NCI-H446 treated with DMSO at 0.1 percent for 48 hours (cell line): Measurements from ENCODE around the gene MZT2A.
"Not testable (repeated sequence)": the region's sequence is repeated elsewhere in the genome, so short reads cannot be mapped to it uniquely, and the experiment has no call there.

Experiments used
- DNase-seq: peaks from one replicate; lab custom pipeline; 2025; lab: John Stamatoyannopoulos, UW

MZT2A gene

DNA sequence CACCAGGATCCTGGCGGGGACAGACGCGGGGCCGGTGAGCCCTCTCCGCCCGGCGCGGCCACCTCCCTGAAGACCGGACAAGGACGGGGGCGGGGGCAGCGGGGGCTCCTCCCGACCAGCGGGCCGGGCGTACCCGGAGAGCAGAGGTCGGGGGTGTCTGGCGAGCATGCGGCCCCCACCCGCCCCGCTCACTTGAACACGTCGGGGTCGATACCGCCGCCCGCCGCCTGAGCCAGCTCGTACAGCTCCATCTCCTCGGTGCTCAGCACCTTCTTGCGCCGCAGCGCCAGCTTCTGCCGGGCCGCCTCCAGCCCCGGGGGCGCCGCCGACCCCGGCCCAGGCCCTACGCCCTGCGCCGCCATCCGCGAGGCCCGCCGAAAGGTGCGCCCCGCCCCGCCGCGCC is at the start of gene MZT2A:
TSS of gene MZT2A (minus strand) at position 383 of the 403 bp plus-strand sequence. CDS start at position 362, 21 bp downstream.
- DNase-seq = not testable (repeated sequence)

DNA sequence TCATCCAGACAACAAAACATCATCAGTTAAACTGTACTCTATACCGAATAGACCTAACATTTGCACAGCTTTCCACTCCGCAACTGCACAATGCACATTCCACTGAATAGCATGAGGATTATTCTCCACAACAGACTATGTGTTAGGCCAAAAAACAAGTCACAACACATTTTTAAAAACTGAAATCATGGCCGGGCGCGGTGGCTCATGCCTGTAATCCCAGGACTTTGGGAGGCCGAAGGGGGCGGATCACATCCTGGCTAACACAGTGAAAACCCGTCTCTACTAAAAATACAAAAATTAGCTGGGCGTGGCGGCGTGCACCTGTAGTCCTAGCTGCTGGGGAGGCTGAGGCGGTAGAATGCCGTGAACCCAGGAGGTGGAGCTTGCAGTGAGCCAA is 46.7 kb upstream of the MZT2A start:
- DNase-seq = not testable (repeated sequence)

- not testable (repeated sequence) for DNase-seq
Observed at GRCh38 chr2:131536841-131537240, 44.6 kb upstream of the MZT2A start.

DNA sequence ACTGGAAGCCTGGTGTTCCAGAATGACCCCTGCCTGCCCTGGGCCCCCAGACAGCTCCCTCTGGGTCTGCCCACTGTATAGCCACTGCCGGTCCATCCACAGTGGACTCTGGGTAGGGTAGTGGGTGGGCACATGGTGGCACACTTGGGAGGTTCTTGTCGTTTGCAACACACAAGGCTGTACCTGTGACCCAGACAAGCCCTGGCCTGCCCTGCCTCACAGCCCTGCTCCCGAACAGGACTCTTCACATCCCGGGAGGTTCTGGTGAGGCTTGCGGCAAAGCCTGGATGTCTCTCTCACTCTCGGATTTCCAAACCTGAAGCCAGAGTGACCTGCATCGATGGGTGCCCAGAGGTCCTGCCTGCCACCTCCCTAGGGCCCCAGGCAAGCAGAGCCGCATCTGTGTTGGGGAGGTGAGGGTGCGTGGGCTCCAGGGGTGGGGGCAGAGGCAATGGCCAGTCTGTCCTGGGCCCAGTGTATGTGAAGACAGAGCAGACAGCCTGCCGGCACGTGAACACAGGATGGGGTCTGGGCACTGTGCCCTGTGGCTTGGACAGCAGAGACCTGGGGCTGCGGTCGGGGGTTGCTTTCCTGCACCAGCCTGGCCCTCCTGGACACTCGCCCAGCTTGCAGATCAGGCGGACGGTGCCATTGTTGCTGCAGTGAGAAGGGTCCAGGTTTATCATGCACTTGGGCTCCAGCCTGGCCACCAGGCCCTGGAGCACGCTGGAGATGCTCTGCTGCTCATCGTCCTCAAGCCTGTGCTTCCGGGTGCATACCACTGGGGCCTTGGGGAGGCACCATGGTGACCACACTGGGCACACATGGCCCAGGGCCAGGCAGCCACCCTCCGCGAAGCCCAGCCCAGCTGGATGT is 44.0 kb upstream of the MZT2A start:
- not testable (repeated sequence) for DNase-seq

GRCh38 chr2:131535526-131535925 is 43.3 kb upstream of the MZT2A start:
- DNase-seq = no peak

DNA sequence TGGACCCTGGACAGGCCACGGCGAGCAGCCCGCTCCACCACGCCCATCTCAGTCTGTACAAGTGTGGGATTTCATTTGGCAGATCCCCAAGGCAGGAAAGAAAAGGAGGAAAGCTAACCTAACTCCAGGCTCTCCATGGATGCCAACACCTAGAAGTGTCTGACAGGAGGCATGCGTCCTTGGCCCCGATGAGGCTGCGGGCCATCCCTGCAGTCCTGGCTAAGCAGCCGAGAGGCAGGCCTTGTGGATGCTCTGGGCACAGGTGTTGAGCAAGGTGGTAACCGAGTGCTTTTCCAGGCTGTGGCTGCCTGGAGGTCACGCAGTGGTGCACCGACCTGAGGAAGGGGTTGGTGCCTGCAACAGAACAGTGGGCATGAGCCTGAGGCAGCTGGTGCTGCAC is 42.8 kb upstream of the MZT2A start:
- not testable (repeated sequence) for DNase-seq

DNA sequence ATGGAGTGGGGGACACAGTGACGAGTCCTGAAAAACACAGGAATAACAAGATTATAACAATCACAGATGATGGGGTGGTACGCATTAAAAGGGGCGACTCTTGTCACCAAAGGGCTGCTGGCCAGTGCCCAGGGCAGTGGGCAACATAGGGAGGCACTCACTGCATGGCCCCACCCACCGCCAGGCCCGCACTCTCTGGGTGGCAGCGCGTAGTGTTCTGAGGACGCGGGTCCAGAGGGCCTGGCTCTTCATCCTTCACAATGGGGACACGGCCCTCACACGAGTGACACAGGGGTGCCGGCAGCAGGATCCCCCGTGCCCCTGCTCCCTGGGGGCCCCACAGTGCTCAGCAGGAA is 42.1 kb upstream of the MZT2A start:
- DNase-seq = not testable (repeated sequence)

GRCh38 chr2:131533609-131534316 is 41.6 kb upstream of the MZT2A start:
- not testable (repeated sequence) for DNase-seq

DNA sequence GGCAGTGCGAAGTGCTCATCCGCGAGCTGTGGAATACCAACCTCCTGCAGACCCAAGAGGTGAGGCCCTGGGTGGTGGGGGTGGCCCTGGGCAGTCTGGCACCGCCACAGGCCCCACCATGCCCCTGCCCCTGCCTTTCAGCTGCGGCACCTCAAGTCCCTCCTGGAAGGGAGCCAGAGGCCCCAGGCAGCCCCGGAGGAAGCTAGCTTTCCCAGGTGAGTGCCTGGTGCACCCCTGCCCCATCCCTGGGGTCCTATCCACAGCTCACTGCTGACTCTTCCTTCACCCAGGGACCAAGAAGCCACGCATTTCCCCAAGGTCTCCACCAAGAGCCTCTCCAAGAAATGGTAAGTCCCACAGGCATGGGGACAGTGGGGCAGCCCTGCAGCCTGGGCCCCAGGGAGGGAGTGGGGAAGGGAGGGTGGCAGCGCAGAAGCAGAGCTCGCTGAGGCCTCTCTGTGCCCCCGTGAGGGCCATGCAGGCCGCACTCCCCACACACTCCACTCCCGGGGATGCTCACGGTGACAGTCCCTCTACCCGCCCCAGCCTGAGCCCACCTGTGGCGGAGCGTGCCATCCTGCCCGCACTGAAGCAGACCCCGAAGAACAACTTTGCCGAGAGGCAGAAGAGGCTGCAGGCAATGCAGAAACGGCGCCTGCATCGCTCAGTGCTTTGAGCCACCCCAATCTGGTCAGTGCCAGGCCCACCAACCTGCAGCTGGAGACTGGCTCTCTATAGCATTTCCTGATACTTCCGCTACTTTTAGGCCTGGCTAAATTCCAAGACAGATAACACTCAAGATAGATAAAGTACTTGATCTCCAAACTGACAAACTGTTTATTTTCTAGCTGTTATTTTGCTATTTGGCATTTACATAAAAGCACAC is 40.8 kb upstream of the MZT2A start:
- not testable (repeated sequence) for DNase-seq

DNA sequence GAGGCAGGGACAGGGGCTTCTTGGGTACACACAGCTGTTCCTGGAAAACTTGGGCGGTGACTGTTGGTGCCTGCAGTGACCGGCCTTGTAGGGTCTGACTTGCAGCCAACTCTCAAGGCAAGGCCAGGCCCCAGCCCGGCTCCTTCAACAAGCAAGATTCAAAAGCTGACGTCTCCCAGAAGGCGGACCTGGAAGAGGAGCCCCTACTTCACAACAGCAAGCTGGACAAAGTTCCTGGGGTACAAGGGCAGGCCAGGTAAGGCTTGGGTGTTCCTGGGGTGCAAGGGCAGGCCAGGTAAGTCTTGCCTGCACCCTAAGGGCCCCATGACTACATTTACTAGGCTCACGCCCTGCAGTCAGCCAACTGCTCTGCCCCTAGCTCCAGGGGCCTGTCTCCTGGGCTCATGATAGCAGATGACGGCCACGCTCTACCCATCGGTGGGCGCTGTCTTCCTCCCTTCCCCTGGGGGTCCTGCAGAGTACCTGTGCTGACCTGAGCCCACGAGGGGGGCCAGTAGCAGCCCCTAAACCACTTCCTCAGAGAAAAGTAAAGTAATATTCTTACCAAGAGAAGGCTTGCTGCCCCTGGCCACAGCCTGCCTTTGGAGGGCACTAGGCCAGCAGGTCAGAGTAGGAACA is 39.5 kb upstream of the MZT2A start:
- not testable (repeated sequence) for DNase-seq

GRCh38 chr2:131530626-131531344 is 38.6 kb upstream of the MZT2A start:
- DNase-seq = not testable (repeated sequence)

DNA sequence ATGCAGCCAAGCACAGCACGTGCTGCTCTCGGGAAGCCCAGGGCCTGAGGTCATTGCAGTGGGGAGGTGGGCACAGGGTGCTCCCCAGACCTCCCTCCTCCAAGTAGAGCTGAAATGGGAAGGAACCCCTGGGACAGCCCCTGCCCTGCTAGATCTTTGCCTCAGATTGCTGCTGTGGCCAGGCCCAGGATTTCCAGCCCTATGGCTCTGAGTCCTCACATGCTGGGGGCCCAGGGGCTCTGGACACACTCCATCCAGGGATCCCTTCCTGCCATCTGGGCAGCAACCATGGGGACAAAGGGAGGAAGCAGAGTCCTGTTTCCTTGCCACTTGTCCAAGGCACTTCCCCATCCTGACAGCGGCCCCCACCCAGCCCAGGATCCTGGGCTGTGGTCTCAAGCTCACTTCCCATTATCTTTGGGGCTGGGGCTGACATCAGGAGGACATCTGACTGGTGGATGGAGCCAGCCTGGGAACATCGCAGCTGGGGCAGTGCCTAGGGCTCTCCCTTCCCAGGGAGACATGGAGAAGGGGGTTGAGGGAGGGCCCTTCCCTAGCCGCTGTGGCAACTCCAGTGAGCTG is 37.8 kb upstream of the MZT2A start:
- DNase-seq = not testable (repeated sequence)

- DNase-seq = not testable (repeated sequence)
Observed at GRCh38 chr2:131528981-131529863, 37.0 kb upstream of the MZT2A start.

DNA sequence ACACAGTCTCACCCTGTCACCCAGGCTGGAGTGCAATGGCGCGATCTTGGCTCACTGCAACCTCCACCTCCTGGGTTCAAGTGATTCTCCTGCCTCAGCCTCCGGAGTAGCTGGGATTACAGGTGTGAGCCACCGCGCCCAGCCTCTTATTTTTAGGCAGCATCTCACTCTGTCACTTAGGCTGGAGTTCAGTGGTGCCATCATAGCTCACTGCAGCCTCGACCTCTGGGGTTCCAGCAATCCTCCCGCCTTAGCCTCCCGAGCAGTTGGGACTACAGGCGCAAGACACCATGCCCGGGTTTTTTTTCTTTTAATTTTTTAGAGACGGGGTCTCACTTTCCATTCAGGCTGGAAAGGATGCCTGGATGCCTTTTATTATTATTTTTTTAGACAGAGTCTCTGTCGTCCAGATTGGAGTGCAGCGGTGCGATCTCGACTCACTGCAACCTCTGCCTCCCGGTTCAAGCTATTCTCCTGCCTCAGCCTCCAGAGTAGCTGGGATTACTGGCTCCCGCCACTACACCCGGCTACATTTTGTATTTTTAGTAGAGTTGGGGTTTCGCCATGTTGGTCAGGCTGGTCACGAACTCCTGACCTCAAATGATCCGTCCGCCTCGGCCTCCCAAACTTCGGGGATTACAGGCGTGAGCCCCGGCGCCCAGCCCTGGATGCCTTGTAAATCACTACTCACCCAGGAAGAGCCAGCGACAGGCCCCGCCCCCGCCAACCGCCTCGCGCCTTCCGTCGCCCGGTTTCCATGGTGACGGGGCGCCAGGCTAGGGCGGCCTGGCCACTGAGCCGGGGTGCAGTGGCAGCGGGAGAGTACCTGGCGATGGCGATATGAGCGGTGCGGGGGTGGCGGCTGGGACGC is 35.2 kb upstream of the MZT2A start, which contains the start of gene CCDC74A:
TSS of gene CCDC74A (plus strand) at position 758 of the 871 bp plus-strand sequence. CDS start at position 841, 83 bp downstream.
- not testable (repeated sequence) for DNase-seq

DNA sequence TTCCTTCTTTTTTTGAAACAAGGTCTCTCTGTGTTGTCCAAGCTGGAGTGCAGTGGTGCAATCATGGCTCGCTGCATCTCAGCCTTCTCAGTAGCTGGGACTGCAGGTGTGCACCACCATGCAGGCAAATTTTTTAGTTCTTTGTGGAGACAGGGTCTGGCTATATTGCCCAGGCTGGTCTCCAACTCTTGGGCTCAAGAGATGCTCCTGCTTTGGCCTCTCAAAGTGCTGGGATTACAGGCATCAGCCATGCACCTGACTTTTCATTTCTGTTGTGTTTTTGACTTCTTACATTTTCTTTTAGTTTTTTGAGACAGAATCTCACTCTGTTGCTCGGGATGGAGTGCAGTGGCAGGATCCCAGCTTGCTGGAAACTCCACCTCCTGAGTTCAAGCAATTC is 33.1 kb upstream of the MZT2A start:
- DNase-seq = not testable (repeated sequence)

GRCh38 chr2:131521961-131522781 is 30.0 kb upstream of the MZT2A start:
- DNase-seq = no peak

DNA sequence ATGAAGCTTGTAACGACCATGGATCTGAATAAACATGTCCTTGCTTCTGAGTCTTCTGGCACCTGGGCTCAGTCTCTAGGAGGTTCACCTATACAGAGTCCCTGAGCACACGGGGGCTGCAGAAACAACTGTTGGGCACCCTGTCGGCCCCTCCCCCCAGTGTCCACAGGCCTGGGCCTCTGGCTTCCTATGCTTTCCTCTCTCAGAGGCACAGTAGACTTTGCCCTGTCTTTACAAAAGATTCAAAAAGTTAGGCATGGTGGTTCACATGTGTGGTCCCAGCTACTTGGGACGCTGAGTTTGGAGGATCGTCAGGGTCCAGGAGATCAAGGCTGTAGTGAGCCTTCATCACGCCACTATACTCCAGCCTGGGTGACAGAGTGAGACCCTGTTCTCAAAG is 29.3 kb upstream of the MZT2A start:
- DNase-seq = not testable (repeated sequence)
